ENCODE data around the gene SPNS3.

DNA sequence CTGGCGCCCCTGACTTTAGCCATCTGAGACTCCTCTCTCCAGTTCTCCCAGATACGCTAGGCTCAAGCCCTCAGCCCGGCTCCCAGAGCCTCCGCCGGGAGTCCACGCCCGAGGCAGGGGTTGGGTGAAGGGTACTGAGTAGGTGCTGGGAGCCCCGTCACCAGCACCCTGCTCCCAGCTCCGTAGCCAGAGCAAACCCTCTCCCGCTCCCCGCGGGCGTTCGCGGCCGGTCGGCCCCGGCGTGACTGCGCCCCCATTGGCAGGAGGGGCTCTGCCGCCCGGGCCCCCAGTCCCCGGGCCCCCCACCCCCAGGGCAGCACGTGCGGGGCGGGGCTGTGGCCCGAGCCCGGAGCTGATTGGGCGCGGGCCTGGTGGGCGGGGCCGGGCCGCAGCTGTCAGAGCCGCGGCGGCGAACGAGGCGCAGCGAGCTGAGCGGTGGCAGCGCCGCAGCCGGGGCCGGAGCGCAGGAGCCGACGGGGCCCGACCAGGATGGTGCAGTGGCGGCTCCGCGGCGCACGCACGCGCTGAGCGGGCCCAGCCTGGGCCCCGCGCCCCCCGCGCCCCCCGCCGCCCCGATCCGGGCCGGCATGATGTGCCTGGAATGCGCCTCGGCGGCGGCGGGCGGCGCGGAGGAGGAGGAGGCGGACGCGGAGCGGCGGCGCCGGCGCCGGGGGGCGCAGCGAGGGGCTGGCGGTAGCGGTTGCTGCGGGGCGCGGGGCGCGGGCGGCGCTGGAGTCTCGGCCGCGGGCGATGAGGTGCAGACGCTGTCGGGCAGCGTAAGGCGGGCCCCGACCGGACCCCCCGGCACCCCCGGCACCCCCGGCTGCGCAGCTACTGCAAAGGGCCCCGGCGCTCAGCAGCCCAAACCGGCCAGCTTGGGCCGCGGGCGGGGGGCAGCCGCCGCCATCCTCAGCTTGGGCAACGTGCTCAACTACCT, 65.0 kb downstream of the SPNS3 start, which contains the start of gene SPNS2:
- TF ChIP-seq CTCF (IDR thresholded peaks at IDR 0.05) (no peak), POLR2A (IDR thresholded peaks at IDR 0.05) (peak; percentile 11 to 32)
